Measurements from ENCODE around the gene NUP62CL. TPM values are rescaled to one million over a fixed set of nuclear protein-coding genes. Genes with fewer than 3 reads are reported as not detected.
A peak's percentile ranks its signal among the peaks of the same experiment; 100 is the strongest.
"Not testable (repeated sequence)": the region's sequence is repeated elsewhere in the genome, so short reads cannot be mapped to it uniquely, and the experiment has no call there.

The NUP62CL gene
- not detected in 2 replicates for total RNA-seq (2014; rRNA removed; shearing (Covaris generic); ENCODE audit: low replicate concordance)

GRCh38 chrX:107205770-107206696 is at the start of gene NUP62CL, which contains the start of gene DNAAF6:
Gene NUP62CL (minus strand): TSS chrX:107206433. CDS start chrX:107175146, 31,287 bp downstream.
Gene DNAAF6 (plus strand): TSS chrX:107206611. CDS start chrX:107212876, 6,265 bp downstream.
- Histone ChIP-seq H3K4me3 (peak within 1 kb of the TSS; percentile 37), H3K9me3 (no peaks in the 10 kb centered on the region)
- peak; percentile 23 for DNase-seq

DNA sequence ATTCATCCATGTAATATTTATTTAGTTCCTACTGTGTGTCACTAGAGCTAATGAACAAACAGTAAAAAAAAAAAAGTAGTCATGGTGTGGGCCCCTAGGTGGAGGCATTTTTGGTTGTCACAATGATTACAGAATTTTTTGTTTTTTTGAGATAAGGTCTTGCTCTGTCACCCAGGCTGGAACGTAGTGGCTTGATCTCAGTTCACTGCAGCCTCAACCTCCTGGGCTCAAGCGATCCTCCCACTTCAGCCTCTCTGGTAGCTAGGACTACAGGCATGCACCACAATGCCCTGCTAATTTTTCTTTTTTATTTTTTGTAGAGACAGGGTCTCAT is 22.2 kb upstream of the NUP62CL start:
- Histone ChIP-seq H3K9me3 (no peaks in the 10 kb centered on the region), H3K4me3 (no peak overlapping the region), H3K27me3 (no peaks in the 10 kb centered on the region), H3K36me3 (no peaks in the 10 kb centered on the region)
- DNase-seq, result no peak

More at GRCh38 chrX:107205770-107206696, at the start of gene NUP62CL, which contains the start of gene DNAAF6:
- Histone ChIP-seq H3K36me3 (no peaks in the 10 kb centered on the region), H3K27me3 (no peaks in the 10 kb centered on the region)

DNA sequence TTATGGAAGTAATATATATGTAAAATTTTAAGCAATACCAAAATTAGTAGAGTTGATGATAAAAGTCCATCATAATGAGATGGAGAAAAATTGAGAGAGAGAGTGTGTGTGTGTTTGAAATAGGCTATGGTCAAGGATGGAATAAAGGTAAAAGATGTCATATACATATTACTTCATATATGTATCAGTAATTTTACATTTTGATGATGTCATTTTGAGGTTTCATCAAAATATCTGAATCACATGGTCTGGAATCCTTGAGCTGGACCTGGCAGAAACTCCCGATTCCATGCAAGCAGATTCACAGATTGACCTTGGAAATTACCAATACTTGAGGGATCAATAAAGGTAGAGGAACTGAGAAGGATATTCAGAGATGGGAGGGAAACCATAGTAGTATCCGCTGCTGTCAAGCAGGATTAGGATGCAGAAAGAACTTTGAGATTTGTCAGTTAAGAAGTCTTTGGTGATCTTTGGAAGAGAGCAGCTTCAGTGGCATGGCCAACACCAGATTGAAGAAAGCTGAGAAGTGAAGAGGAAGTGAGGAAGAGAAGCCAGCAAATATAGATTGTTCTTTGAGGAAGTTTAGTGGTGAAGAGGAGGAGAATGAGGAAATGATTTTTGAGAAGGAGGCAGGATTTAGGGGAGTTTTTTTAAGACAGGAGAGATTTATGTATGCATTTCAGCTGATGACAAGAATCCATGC is 21.7 kb upstream of the NUP62CL start:
- Histone ChIP-seq H3K4me3 (no peak overlapping the region), H3K9me3 (no peaks in the 10 kb centered on the region), H3K36me3 (no peaks in the 10 kb centered on the region), H3K27me3 (no peaks in the 10 kb centered on the region)
- DNase-seq, result no peak

- no peaks in the 10 kb centered on the region for H3K27me3 ChIP-seq
- H3K9me3 ChIP-seq, result no peaks in the 10 kb centered on the region
- no peak for DNase-seq
- no peaks in the 10 kb centered on the region for H3K36me3 ChIP-seq
- no peak overlapping the region for H3K4me3 ChIP-seq
Observed at GRCh38 chrX:107226757-107227156, 20.5 kb upstream of the NUP62CL start.

- peaks cover 3% of the 10 kb centered on the region; the same call in 1 of the 2 replicates for H3K27me3 ChIP-seq
- no peak for DNase-seq
- H3K36me3 ChIP-seq, result no peaks in the 10 kb centered on the region
- H3K4me3 ChIP-seq, result no peak overlapping the region
- H3K9me3 ChIP-seq, result no peaks in the 10 kb centered on the region
Observed at GRCh38 chrX:107213477-107213876, 7.2 kb upstream of the NUP62CL start.

GRCh38 chrX:107207943-107208342 is 1.7 kb upstream of the NUP62CL start:
- H3K4me3 ChIP-seq, result no peak overlapping the region
- H3K36me3 ChIP-seq, result no peaks in the 10 kb centered on the region
- no peaks in the 10 kb centered on the region for H3K9me3 ChIP-seq
- no peaks in the 10 kb centered on the region for H3K27me3 ChIP-seq
- no peak for DNase-seq

DNA sequence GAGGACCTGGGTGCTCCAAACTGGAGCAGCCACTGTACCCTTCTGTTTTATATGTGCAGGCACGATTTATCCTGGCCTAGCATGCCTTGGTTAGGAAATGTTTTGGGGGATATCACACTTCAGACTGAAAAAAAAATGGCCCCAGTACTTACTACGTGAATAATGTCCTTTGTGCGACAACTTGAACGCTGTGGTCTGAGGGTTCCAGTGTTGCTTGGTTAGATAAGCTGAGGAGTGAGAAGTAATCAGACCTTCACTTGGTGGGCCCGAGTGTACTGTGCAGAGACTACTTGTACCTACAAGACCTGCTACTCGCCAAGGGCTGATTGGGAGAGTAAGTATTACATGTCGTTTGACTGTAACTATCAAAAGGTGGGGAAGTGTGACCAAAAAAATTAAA is 856 bp upstream of the NUP62CL start:
- no peaks in the 10 kb centered on the region for H3K27me3 ChIP-seq
- DNase-seq, result no peak
- H3K9me3 ChIP-seq, result no peaks in the 10 kb centered on the region
- H3K36me3 ChIP-seq, result no peaks in the 10 kb centered on the region
- no peak overlapping the region for H3K4me3 ChIP-seq

DNA sequence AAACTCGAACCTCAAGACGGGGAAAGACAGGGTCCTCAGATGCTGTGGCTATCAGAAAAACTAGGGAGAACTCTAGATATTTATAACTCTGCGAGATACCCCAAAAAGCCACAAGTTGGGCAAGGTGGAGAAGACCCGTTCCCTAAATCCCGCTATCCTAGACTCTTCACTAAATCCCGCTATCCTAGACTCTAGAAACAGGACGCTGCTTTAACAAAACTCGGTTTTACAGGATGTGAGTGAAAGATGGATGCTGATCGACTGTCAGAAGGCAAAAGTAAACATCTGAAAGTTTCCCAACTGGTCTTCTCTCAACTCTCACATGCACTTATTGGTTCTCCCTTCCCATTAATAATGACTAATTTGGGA is 448 bp upstream of the NUP62CL start:
- no peak overlapping the region for H3K4me3 ChIP-seq
- no peaks in the 10 kb centered on the region for H3K9me3 ChIP-seq
- no peak for DNase-seq
- no peaks in the 10 kb centered on the region for H3K36me3 ChIP-seq
- H3K27me3 ChIP-seq, result no peaks in the 10 kb centered on the region

DNA sequence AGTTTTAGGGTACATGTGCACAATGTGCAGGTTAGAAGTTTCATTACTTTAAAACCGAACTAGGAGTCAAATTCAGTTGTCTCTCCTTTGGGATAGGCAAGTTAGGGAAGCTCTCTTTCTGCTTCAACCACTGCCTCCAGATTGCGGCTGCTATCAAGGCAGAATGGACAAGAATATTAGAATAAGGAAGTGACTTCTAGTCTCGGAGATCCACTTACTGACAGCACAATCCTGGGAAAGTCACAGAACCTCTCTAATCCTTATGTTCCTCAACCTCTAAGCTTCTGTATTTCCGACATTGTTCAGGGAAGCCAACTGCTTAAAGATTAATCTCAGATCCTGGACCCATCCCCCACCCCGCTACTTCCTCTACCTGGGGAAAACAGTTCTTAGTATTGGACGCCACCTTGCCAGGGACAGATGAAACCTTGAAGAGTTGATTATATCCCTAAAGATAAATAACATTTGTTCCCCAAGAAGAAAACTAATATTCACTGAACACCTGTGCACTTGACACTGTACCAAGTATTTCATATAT is 2.1 kb downstream of the NUP62CL start:
- no peak overlapping the region for H3K4me3 ChIP-seq
- no peaks in the 10 kb centered on the region for H3K9me3 ChIP-seq
- H3K27me3 ChIP-seq, result no peaks in the 10 kb centered on the region
- DNase-seq, result no peak
- H3K36me3 ChIP-seq, result no peaks in the 10 kb centered on the region

DNA sequence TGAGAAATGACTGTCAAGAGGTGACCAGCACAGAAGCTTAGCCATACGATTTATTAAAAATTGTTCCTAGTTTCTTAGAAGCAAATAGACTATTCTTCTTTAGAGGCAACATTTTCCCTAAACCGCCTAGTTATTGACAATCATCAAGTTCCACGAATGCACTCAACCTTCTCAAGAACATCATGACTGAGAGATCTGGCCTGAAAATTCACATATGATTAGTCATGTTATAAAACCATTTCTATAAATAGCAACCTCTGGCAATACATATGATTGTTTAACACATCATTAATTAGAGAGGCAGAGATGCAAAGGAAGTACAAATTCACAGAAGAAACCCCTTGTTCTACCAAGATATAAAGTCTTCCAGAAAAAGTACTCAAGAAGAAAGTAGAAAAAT is 6.7 kb downstream of the NUP62CL start:
- no peaks in the 10 kb centered on the region for H3K9me3 ChIP-seq
- H3K27me3 ChIP-seq, result no peaks in the 10 kb centered on the region
- no peak overlapping the region for H3K4me3 ChIP-seq
- no peak for DNase-seq
- H3K36me3 ChIP-seq, result no peaks in the 10 kb centered on the region

- H3K4me3 ChIP-seq, H3K27me3 ChIP-seq, DNase-seq, H3K36me3 ChIP-seq, H3K9me3 ChIP-seq: not testable (repeated sequence)
Observed at GRCh38 chrX:107198074-107198473, 8.2 kb downstream of the NUP62CL start.

DNA sequence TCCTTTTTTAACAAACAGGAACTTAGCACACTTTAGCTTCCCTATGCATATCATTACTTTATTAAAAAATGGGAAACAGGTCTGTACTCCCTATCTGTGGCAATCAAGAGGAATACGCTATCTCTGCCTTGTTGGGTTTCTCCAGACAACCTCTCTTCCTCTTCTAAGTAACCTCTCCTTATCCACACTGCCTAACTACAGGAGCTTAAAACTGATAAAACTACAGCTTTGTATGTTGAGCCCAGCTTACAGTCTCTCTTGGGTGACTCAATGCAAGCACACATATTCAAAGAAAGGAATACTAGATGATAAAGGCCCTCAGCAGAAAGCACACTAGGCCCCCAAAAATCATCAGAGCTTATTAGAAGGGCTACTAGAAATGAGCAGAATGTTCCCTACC is 8.9 kb downstream of the NUP62CL start:
- no peaks in the 10 kb centered on the region for H3K9me3 ChIP-seq
- H3K4me3 ChIP-seq, result no peak overlapping the region
- H3K36me3 ChIP-seq, result no peaks in the 10 kb centered on the region
- no peaks in the 10 kb centered on the region for H3K27me3 ChIP-seq
- DNase-seq, result no peak

- DNase-seq, result no peak
- no peak overlapping the region for H3K4me3 ChIP-seq
- H3K9me3 ChIP-seq, result no peaks in the 10 kb centered on the region
- no peaks in the 10 kb centered on the region for H3K27me3 ChIP-seq
- H3K36me3 ChIP-seq, result no peaks in the 10 kb centered on the region
Observed at GRCh38 chrX:107171369-107172102, 34.7 kb downstream of the NUP62CL start.

GRCh38 chrX:107168712-107169111 is 37.5 kb downstream of the NUP62CL start:
- no peaks in the 10 kb centered on the region for H3K9me3 ChIP-seq
- no peak for DNase-seq
- no peaks in the 10 kb centered on the region for H3K36me3 ChIP-seq
- no peaks in the 10 kb centered on the region for H3K27me3 ChIP-seq
- no peak overlapping the region for H3K4me3 ChIP-seq

DNA sequence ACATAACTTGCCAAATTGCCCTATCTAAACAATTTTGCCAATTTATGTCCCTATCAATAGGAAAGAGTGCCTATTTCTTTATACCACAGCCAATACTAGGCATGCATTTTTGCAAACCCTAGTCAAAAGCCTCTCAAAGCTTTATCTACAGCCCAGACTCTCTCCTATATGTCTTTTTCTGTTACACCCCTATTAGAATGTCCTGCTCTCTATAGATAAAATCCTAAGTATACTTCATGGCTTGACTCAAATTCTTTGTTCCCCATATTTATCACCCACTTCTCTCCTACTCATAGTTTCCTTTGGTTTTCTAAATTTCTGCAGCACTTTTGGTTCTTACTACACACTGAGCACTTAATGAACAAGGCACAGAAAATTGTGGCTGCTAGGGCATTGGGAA is 38.0 kb downstream of the NUP62CL start:
- H3K27me3 ChIP-seq, result no peaks in the 10 kb centered on the region
- DNase-seq, result no peak
- no peaks in the 10 kb centered on the region for H3K9me3 ChIP-seq
- H3K4me3 ChIP-seq, result no peak overlapping the region
- no peaks in the 10 kb centered on the region for H3K36me3 ChIP-seq

GRCh38 chrX:107167163-107167921 is 38.9 kb downstream of the NUP62CL start:
- no peak for DNase-seq

More at GRCh38 chrX:107167163-107167921, 38.9 kb downstream of the NUP62CL start:
- Histone ChIP-seq H3K9me3 (no peaks in the 10 kb centered on the region), H3K27me3 (no peaks in the 10 kb centered on the region), H3K36me3 (no peaks in the 10 kb centered on the region), H3K4me3 (no peak overlapping the region)

Data from MG63 (cell line).